Natural killer cell (primary cell): Measurements from ENCODE around the gene LAS1L. TPM values are rescaled to one million over a fixed set of nuclear protein-coding genes. Genes with fewer than 3 reads are reported as not detected.
A peak's percentile ranks its signal among the peaks of the same experiment; 100 is the strongest.

ENCODE experiments used
- ATAC-seq, 3 donors: fragments of 150-1000 bp in 2 of 3; fragments of 200-7000 bp in 1 of 3; cut with Tn5 transposase; 1 replicate in 1 of 3; 2 replicates in 2 of 3; pipeline ENCODE4 v1.10.0; 2021; ENCODE audit warnings: mild to moderate bottlenecking in 2 of 3, moderate library complexity in 2 of 3
- DNase-seq, 2 donors: peaks; one replicate each; pipeline versions ENCODE4 v3.0.0 to v3.0.0-alpha.2; 2013 to 2021; ENCODE audit warnings: mixed read lengths in 1 of 2
- H3K27ac ChIP-seq: one replicate; pipeline ENCODE4 v1.5.1; 2013; ENCODE audit warnings: mild to moderate bottlenecking, low read length
- H3K27me3 ChIP-seq: one replicate; pipeline ENCODE4 v1.6.1; 2013; ENCODE audit warnings: low read length; ENCODE audit not compliant: control insufficient read depth, insufficient read depth
- H3K36me3 ChIP-seq: one replicate; pipeline ENCODE4 v1.6.1; 2013; ENCODE audit warnings: low read length; ENCODE audit not compliant: control insufficient read depth, insufficient read depth
- H3K4me1 ChIP-seq: one replicate; pipeline ENCODE4 v1.6.1; 2013; ENCODE audit warnings: low read length; ENCODE audit not compliant: control insufficient read depth, insufficient read depth
- H3K4me3 ChIP-seq: one replicate; pipeline ENCODE4 v1.5.1; 2013; ENCODE audit warnings: low read length
- H3K9me3 ChIP-seq: one replicate; pipeline ENCODE4 v1.6.1; 2013; ENCODE audit warnings: low read length; ENCODE audit not compliant: control insufficient read depth, insufficient read depth
- H3K27ac Mint-ChIP-seq, 2 donors: one replicate each; pipeline ENCODE4 v1.8.0; 2022; ENCODE audit warnings: mild to moderate bottlenecking in 2 of 2, mixed read lengths in 2 of 2, moderate library complexity in 1 of 2
- H3K27me3 Mint-ChIP-seq, 2 donors: one replicate each; pipeline ENCODE4 v1.8.0; 2022; ENCODE audit warnings: low read depth in 2 of 2, mixed read lengths in 2 of 2
- H3K36me3 Mint-ChIP-seq: one replicate; pipeline ENCODE4 v1.8.0; 2022; ENCODE audit warnings: mixed read lengths
- H3K4me1 Mint-ChIP-seq, 2 donors: one replicate each; pipeline ENCODE4 v1.8.0; 2022; ENCODE audit warnings: mixed read lengths in 2 of 2
- H3K4me3 Mint-ChIP-seq: one replicate; pipeline ENCODE4 v1.8.0; 2022; ENCODE audit warnings: mild to moderate bottlenecking, moderate library complexity, mixed read lengths
- H3K9me3 Mint-ChIP-seq, 2 donors: one replicate each; pipeline ENCODE4 v1.8.0; 2022; ENCODE audit warnings: mixed read lengths in 2 of 2
- CTCF ChIP-seq: fragments of 200-600 bp; IDR thresholded peaks from one replicate; pipeline ENCODE4 v1.8.0; 2022; ENCODE audit warnings: antibody characterized with exemption
- WGBS: methylation state at CpG from one replicate; pipeline ENCODE4 v1.1.7; 2013; ENCODE audit warnings: missing lambda C conversion rate; ENCODE audit not compliant: insufficient coverage; 5-methylcytosine and 5-hydroxymethylcytosine counted together
- intact Hi-C: fragments of 100-400 bp; cut with micrococcal nuclease; formaldehyde crosslinking; loops from one replicate; pipeline ENCODE4 v1.14.2; 2022
- total RNA-seq, 4 donors: library from RNA; stranded (reverse); fragments of 120-200 nt in 1 of 4; gene quantifications; one replicate each; pipeline versions ENCODE4 v1.2.3 to v1.2.4, GENCODE V29; 2013 to 2022

LAS1L gene
- total RNA-seq, 3 donors from 2014 or later (not counting 1 experiment from before 2014, with no cell fraction given), result 37.6 to 42.7 (median 40.7) TPM

GRCh38 chrX:65516756-65517155, 17.8 kb downstream of the LAS1L start:
- H3K4me3 ChIP-seq, result no peak overlapping the region
- no peak overlapping the region for H3K27ac Mint-ChIP-seq
- WGBS, result 94% methylated on average over 3 of the region's 3 CpGs
- H3K4me3 Mint-ChIP-seq, result no peak overlapping the region
- DNase-seq (no peak), ATAC-seq (no peak)
- no peaks in the 10 kb centered on the region for H3K9me3 Mint-ChIP-seq
- no peak for TF ChIP-seq CTCF
- peaks cover 19% of the 10 kb centered on the region for H3K36me3 ChIP-seq
- no peak overlapping the region for H3K27ac ChIP-seq
- H3K4me1 ChIP-seq, result no peaks in the 10 kb centered on the region
- no peaks in the 10 kb centered on the region for H3K9me3 ChIP-seq
- no peaks in the 10 kb centered on the region for H3K4me1 Mint-ChIP-seq
- no peaks in the 10 kb centered on the region for H3K27me3 ChIP-seq
- H3K36me3 Mint-ChIP-seq, result no peaks in the 10 kb centered on the region
- intact Hi-C loops, result no loop called here
- H3K27me3 Mint-ChIP-seq, result no peaks in the 10 kb centered on the region

GRCh38 chrX:65513610-65514009, 21.0 kb downstream of the LAS1L start:
- Histone ChIP-seq H3K4me3 (no peak overlapping the region), H3K9me3 (no peaks in the 10 kb centered on the region), H3K36me3 (peaks cover 11% of the 10 kb centered on the region), H3K4me1 (no peaks in the 10 kb centered on the region), H3K27ac (no peak overlapping the region), H3K27me3 (no peaks in the 10 kb centered on the region)
- Mint-ChIP-seq H3K27me3 (no peaks in the 10 kb centered on the region), H3K4me1 (no peaks in the 10 kb centered on the region), H3K36me3 (no peaks in the 10 kb centered on the region), H3K9me3 (no peaks in the 10 kb centered on the region), H3K27ac (no peak overlapping the region), H3K4me3 (no peak overlapping the region)
- TF ChIP-seq CTCF, result no peak
- no CpG with 5 or more reads among the region's 1 CpG for WGBS
- DNase-seq (no peak), ATAC-seq (no peak)
- intact Hi-C loops, result no loop called here

GRCh38 chrX:65509400-65509799, 25.2 kb downstream of the LAS1L start:
- DNase-seq (no peak), ATAC-seq (no peak)
- intact Hi-C loops, result no loop called here
- Mint-ChIP-seq H3K4me3 (no peak overlapping the region), H3K4me1 (no peaks in the 10 kb centered on the region), H3K9me3 (no peaks in the 10 kb centered on the region), H3K27ac (peak overlapping the region in 1 of 2 donors; percentile 16), H3K27me3 (no peaks in the 10 kb centered on the region), H3K36me3 (no peaks in the 10 kb centered on the region)
- no peaks in the 10 kb centered on the region for H3K9me3 ChIP-seq
- no peaks in the 10 kb centered on the region for H3K27me3 ChIP-seq
- H3K4me1 ChIP-seq, result no peaks in the 10 kb centered on the region
- TF ChIP-seq CTCF, result no peak
- no peak overlapping the region for H3K27ac ChIP-seq
- 100% methylated on average over 2 of the region's 4 CpGs for WGBS
- peaks cover 6% of the 10 kb centered on the region for H3K36me3 ChIP-seq
- no peak overlapping the region for H3K4me3 ChIP-seq

GRCh38 chrX:65508851-65509250, 25.7 kb downstream of the LAS1L start:
- peak overlapping the region in 1 of 2 donors; percentile 16 for H3K27ac Mint-ChIP-seq
- no peak for DNase-seq
- no peaks in the 10 kb centered on the region for H3K4me1 ChIP-seq
- H3K9me3 ChIP-seq, result no peaks in the 10 kb centered on the region
- no peaks in the 10 kb centered on the region for H3K36me3 Mint-ChIP-seq
- no peak for ATAC-seq
- H3K27me3 ChIP-seq, result no peaks in the 10 kb centered on the region
- H3K4me3 Mint-ChIP-seq, result no peak overlapping the region
- TF ChIP-seq CTCF, result no peak
- H3K4me3 ChIP-seq, result no peak overlapping the region
- no peaks in the 10 kb centered on the region for H3K27me3 Mint-ChIP-seq
- H3K27ac ChIP-seq, result no peak overlapping the region
- peaks cover 6% of the 10 kb centered on the region for H3K36me3 ChIP-seq
- H3K9me3 Mint-ChIP-seq, result no peaks in the 10 kb centered on the region
- H3K4me1 Mint-ChIP-seq, result no peaks in the 10 kb centered on the region
- intact Hi-C loops, result no loop called here
- no CpG with 5 or more reads among the region's 4 CpGs for WGBS
